ENCODE results near the gene NFIC.

- TF ChIP-seq, protein P1, sequence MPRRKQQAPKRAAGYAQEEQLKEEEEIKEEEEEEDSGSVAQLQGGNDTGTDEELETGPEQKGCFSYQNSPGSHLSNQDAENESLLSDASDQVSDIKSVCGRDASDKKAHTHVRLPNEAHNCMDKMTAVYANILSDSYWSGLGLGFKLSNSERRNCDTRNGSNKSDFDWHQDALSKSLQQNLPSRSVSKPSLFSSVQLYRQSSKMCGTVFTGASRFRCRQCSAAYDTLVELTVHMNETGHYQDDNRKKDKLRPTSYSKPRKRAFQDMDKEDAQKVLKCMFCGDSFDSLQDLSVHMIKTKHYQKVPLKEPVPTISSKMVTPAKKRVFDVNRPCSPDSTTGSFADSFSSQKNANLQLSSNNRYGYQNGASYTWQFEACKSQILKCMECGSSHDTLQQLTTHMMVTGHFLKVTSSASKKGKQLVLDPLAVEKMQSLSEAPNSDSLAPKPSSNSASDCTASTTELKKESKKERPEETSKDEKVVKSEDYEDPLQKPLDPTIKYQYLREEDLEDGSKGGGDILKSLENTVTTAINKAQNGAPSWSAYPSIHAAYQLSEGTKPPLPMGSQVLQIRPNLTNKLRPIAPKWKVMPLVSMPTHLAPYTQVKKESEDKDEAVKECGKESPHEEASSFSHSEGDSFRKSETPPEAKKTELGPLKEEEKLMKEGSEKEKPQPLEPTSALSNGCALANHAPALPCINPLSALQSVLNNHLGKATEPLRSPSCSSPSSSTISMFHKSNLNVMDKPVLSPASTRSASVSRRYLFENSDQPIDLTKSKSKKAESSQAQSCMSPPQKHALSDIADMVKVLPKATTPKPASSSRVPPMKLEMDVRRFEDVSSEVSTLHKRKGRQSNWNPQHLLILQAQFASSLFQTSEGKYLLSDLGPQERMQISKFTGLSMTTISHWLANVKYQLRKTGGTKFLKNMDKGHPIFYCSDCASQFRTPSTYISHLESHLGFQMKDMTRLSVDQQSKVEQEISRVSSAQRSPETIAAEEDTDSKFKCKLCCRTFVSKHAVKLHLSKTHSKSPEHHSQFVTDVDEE (CRISPR knock-in tag; IDR thresholded peaks at IDR 0.05) = no peak
- TF ChIP-seq PPARA (CRISPR knock-in tag; IDR thresholded peaks at IDR 0.05; ENCODE audit: borderline replicate concordance) (no peak), ZNF70 (CRISPR knock-in tag; IDR thresholded peaks at IDR 0.05) (no peak), ZFP30 (CRISPR knock-in tag; IDR thresholded peaks at IDR 0.05) (no peak), TOX (CRISPR knock-in tag; IDR thresholded peaks at IDR 0.05; ENCODE audit: borderline replicate concordance) (no peak), SNAI2 (CRISPR knock-in tag; IDR thresholded peaks at IDR 0.05) (no peak), ARNTL (CRISPR knock-in tag; IDR thresholded peaks at IDR 0.05; ENCODE audit: borderline replicate concordance, low read depth) (no peak), CSDC2 (CRISPR knock-in tag; IDR thresholded peaks at IDR 0.05) (no peak)
- TF ChIP-seq, protein P2, sequence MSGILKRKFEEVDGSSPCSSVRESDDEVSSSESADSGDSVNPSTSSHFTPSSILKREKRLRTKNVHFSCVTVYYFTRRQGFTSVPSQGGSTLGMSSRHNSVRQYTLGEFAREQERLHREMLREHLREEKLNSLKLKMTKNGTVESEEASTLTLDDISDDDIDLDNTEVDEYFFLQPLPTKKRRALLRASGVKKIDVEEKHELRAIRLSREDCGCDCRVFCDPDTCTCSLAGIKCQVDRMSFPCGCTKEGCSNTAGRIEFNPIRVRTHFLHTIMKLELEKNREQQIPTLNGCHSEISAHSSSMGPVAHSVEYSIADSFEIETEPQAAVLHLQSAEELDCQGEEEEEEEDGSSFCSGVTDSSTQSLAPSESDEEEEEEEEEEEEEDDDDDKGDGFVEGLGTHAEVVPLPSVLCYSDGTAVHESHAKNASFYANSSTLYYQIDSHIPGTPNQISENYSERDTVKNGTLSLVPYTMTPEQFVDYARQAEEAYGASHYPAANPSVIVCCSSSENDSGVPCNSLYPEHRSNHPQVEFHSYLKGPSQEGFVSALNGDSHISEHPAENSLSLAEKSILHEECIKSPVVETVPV (CRISPR knock-in tag; IDR thresholded peaks at IDR 0.05) = no peak
- TF ChIP-seq, protein P3, sequence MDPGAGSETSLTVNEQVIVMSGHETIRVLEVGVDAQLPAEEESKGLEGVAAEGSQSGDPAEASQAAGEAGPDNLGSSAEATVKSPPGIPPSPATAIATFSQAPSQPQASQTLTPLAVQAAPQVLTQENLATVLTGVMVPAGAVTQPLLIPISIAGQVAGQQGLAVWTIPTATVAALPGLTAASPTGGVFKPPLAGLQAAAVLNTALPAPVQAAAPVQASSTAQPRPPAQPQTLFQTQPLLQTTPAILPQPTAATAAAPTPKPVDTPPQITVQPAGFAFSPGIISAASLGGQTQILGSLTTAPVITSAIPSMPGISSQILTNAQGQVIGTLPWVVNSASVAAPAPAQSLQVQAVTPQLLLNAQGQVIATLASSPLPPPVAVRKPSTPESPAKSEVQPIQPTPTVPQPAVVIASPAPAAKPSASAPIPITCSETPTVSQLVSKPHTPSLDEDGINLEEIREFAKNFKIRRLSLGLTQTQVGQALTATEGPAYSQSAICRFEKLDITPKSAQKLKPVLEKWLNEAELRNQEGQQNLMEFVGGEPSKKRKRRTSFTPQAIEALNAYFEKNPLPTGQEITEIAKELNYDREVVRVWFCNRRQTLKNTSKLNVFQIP (CRISPR knock-in tag; IDR thresholded peaks at IDR 0.05; ENCODE audit: borderline replicate concordance, low read depth) = no peak
Measured at GRCh38 chr19:3483226-3483628, 116.8 kb downstream of the NFIC start, which contains the start of gene SMIM44.
